Stimulated activated CD4-positive, alpha-beta T cell treated with anti-CD3 and anti-CD28 coated beads, Interleukin-1b, Interleukin-23, amount 100 ng/mL, for 1 hour (primary cell): Measurements from ENCODE around the gene SLC38A4.
"Not testable (repeated sequence)": the region's sequence is repeated elsewhere in the genome, so short reads cannot be mapped to it uniquely, and the experiment has no call there.

Experiments
- DNase-seq, 2 donors: peaks; one replicate each; pipeline ENCODE4 v3.0.0-alpha.2; 2020; ENCODE audit warnings: low read depth in 2 of 2

Gene SLC38A4

DNA sequence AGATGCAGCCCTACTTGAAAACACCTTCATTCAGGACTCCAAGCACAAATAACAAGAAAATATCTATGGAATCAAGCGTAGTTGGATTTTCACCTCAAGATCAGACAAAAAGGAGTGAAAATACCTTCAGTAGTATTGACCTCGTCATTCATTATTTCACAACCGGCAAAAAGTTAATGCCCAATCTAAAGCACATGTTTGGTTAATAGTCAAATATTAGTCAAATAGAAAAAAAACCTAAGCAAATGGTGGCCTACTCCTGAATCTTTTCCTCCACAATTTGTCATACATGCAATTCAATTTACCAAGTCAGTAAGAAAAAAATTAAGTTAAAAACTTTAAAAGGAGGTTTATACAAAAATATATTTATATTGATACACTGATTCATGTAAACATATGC lies 50.0 kb downstream of the SLC38A4 start:
- DNase-seq: no peak

DNA sequence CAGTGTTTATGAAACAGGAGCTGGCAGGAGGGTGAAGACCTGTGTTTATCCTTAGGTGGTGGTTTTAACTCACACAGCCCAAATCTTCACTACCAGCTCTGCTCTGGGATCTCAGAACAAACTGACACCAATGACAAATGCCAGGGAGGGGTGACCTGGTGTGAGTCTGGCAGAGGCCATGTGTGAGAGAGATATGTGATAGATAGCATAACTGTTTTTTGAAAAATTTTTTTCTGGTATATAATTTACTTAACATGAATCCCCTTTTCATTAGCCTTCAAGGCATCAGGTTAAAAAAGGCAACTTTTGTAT lies 51.5 kb downstream of the SLC38A4 start:
- no peak for DNase-seq

DNA sequence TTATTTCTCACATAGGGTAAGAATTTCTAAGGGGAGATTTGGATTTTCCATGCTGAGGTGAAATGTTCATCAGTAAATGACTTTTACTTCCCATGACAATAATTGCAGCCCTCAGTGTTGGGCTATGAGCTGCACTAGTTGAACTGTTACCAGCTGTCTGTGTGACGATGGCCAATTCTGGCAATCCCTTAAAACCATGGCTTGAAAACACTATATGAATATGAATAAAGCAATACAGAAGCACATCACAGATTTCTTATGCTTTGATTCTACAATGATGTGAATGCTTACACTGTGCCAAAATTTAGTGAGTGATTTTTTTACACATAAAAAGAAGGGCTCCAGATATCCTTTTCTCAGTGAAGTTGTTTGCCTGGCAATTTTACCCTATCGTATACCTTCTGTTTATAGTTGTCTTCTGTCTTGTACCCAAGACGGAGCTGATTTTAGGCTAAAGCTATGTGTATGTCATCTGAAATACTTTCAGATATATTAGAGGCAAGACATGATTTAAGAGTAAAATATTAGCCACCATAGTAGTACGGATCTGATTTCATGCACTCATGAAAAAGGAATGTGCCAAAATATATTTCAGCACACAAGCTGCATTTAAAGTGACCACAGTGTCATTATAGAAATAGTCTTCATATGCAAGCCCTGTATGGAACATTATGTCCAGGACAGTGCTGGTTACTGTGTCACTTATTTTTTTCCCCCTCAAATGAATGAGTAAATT lies 52.0 kb downstream of the SLC38A4 start:
- DNase-seq: no peak

DNA sequence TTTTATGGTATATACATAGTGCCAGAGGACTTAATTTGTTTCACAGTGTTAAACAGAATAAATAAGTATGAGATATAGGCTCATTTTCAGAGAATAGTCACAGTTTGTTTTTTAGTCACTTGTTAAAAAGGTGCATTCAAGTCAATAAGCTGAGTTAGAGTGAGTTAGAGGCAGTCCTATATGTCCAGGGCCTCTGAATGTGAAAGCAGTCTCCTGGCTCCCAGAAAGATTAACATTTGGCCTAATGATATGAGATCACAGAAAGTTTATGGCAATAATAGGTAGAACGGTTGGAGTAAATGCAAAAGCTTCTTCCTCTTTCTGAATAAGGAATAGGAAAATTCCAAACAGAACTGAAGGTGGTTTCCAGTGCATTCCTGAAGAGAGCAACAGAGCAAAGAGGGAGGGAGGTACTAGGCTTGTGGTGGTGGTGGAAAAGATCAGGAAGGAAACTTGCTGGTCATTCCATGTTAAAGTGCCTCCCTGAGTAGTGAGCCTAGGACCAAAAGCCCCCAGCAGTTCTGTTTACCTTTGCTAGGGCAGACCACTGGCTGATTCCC lies 54.4 kb downstream of the SLC38A4 start:
- DNase-seq: no peak

DNA sequence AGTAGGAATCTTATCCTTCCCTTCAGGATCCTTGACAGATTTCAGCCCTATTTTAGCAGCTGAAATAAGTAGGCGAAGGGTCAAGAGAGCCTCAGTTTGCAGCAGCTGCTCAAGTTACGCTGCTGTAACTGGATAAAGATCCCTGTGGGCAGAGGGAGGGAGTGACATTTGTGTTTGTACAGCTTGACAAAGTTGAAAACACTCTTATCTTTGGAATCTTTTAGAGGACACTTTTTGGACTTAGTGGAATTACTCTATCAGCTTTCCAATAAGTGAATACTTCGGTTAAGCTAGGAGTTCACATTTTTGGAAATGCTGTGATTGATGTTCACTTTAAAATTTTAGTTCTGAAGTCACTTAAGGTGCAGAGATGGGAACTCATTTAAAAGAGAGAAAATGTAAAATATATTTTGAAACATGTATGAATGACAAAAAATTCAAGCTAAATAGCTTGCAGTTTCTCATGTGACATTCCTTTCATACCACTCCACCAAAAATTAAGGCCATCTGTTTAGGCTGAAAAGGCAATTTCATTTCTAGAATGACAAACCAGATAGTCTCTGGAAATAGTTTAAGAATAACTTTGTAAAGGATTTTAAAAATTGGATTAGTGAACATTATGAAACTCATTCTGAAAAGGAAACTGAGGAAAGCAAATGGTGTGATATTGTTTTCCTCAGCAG lies 55.2 kb downstream of the SLC38A4 start:
- no peak for DNase-seq

DNA sequence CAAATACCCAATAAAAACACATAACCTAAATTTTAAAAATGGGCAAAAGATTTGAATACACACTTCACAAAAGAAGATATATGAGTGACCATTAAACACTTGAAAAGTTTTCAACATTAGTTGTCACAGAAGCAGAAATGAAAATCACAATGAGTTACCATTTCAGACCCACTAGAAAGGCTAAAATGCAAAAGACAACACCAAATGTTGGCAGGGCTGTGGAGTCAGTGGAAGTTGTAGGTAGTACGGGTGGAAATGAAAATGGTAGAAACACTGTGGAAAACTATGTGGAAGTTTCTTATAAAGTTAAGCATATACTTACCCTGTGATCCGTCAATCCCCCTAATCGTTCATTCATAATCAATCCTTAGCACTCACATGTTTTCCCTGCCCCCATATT lies 61.8 kb downstream of the SLC38A4 start:
- no peak for DNase-seq

DNA sequence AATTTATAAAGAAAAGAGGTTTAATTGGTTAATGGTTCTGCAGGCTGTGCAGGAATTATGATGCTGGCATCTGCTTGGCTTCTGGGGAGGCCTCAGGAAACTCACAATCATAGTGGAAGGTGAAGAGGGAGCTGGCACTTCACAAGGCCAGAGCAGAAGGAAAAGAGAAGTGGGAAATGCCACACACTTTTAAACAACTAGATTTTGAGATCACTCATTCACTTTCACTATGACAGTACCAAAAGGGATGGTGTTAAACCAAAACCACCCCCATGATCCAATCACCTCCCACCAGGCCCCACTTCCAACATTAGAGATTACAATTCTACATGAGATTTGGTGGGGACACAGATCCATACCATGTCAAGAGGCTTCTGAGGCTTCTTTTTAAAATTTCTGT lies 62.6 kb downstream of the SLC38A4 start:
- no peak for DNase-seq

DNA sequence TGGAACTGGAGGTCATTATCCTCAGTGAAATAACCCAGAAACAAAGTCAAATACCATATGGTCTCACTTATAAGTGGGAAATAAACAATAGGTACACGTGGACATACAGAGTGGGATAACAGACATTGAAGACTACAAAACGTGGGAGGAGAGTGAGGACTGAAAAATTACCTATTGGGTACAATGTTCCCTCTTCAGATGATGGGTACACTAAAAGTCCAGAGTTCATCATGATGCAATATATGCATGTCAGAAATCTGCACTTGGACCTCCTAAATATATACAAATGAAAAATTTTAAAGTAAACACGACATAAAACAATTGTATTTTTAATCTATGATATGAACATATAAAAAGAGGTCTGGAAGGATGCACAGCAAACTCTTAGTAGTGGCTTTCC lies 71.2 kb downstream of the SLC38A4 start:
- no peak for DNase-seq

DNA sequence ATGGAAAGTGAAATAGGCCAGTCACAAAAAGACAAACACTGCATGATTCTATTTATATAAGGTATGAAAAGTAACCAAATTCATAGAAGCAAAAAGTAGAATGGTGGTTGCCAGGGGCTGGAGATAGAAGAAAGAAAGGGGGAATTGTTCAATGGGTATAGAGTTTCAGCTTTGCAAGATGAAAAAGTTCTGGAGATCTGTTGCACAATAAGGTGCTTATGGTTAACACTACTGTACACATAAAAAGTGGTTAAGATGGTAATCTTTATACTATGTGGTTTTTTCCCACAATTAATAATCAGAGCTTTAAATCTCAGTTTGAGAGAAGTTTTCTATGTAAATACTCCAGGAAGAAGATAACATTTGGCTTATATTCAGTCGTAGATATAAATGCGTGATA lies 73.4 kb downstream of the SLC38A4 start:
- DNase-seq: no peak

DNA sequence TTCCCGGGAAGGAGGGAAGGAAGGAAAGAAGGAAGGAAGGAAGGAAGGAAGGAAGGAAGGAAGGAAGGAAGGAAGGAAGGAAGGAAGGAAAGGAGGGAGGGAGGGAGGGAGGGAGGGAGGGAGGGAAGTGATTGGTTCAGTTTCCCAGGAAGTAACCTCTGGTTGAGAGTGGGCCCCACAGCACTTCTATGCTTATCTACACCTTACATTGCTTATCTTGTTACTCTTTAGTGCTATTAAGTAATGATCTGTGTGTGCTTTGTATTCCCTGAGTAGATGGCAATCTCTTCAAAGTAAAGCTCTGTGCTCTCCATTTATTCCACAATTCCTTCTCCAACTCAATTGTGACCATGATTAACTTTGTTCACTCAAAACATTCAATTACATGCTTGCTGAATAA lies 74.6 kb downstream of the SLC38A4 start:
- no peak for DNase-seq

DNA sequence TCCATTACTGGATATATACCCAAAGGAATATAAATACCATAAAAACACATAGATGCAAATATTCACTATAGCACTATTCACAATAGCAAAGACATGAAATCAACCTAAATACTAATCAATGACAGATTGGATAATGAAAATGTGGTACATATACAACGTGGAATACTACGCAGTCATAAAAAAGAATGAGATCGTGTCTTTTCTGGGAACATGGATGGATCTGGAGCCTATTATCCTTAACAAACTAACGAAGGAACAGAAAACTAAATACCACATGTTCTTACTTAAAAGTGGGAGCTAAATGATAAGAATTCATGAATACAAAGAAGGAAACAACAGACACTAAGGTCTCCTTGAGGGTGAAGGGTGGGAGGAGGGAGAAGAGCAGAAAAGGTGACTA lies 76.5 kb downstream of the SLC38A4 start:
- DNase-seq: no peak

DNA sequence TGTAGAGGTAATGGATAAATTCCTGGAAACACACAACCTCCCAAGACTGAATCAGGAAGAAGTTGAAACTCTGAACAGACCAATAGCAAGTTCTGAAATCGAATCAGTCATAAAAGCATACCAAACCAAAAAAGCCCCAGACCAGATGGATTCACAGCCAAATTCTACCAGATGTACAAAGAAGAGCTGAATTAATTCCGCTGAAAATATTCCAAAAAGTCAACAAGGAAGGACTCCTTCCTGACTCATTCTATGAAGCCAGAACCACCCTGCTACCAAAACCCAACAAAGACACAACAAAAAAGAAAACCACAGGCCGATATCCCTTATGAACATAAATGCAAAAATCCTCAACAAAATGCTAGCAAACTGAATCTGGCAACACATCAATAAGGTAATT lies 81.5 kb downstream of the SLC38A4 start:
- no peak for DNase-seq

DNA sequence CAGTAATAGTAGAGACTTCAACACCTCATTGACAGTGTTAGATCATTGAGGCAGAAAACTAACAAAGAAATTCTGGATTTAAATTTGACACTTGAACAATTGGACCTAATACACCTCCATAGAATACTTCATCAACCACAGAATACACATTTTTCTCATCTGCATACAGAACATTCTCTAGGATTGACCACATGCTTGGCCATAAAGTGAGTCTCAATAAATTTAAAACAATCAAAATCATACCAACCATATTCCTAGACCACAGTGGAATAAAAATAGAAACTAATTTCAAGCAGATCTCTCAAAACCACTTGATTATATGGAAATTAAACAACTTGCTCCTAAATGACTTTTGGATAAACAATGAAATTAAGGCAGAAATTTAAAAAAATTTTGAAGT lies 82.3 kb downstream of the SLC38A4 start:
- no peak for DNase-seq

DNA sequence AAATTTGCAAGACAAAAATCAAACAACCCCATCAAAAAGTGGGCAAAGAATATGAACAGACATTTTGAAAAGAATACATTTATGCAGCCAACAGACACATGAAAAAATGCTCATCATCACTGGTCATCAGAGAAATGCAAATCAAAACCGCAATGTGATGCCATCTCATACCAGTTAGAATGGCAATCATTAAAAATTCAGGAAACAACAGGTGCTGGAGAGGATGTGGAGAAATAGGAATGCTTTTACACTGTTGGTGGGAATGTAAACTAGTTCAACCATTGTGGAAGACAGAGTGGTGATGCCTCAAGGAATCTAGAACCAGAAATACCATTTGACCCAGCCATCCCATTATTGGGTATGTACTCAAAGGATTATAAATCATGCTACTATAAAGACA lies 83.5 kb downstream of the SLC38A4 start:
- not testable (repeated sequence) for DNase-seq

DNA sequence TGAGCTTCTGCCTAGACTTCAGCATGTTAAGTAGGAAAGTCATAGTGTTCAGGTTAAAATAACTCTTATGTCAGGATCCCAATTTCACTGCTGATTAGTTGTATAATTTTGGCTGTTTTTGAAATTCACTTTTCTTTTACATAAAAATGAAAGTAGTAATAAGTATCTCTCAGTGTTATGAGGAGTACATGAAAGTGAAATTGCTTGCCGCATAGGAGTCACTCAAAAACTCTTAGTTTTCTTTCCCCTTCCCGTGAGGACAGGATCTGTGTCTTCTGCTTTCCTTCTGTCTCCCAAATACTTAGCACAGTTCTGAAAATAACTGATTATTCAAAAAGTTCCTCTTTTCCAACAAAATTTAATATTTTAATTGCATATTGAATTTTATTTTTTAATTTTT lies 100.5 kb downstream of the SLC38A4 start:
- DNase-seq: no peak

DNA sequence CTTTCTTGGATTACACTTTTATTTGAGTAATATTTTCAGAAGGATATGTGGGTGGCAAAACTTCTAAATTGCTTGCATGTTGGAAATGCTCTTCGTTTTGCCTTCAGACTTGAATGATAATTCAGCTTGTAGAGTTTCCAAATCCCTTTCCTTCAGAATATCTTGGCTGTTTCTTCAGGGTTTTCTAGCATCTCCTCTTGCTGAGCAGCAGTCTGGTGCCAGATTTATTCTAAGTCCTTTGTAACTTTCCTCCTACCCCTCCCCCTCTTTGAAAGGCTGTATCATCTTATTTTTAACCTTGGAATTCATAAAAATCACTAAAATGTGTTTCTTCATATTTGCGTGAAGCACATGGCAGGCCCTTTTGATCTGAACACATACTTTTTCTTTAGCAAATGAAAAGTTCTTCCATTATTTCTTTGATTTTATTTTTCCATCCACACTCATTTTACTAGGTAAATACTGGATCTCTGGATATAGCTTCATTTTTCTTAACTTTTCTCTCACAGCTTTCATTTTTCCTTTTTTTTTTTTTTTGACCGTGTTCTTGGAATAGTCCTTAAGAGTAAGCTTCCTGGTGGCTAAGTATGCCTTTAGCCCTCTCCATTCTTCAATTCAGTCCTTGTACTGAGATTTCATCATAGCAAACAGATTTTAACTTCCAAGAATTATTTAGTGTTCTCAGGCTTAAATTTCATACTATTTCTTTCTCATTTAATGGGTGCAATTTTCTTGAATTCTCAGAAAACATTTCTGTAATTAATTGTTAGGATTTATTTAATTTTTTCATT lies 102.0 kb downstream of the SLC38A4 start:
- DNase-seq: no peak

DNA sequence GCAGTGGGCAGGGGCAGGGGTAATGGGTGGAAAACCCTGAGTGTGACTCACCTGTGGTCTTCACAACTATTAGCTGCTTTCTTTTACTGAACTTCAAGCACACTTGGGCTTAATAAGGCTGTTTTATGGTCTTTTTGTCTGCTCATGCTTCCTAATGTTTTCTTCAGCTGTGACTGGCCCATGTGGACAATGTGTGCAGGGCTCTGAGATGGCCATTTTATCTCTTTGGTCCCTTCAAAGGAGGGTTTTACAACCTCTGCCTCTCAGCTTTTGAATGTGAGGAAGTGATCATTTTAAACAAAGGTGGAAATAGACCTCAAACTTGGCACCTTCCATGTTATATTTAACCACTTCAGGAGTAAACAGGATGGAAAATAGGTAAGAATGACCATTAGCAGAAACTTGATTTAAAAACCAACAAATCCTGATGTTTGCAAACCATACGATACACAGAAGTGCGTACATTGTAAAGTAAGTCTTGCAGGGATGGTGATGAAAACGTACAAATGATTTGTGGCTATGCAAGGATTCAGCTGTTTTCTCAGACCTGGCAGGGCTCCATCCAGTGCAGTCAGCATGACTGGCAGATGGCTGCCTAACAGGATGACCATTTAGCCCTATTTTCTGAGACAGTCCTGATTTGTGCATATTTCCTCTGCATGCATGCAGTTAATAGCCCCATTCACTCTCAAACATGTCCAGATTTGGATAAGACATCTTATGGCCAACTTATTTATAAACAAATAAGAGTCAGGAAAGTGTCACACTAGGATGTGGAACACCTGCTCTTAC lies 103.2 kb downstream of the SLC38A4 start:
- DNase-seq: no peak

DNA sequence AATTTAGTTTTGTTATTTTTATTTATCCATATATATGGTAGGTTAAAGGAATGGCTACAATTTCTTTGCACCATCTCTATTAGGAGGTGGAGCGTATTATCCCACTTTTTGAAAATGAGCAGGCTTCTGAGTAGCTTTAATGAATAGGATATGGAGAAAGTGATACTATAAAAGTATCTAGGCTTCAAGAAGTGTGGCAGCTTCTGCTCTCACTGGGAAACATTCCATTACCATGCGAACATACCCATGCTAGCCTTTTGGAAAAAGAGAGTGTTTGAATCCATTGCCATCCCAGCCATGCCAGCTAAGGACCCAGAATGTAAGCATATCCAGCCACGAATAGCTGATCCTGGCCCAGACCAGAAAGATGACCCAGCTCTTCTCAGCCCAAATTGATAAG lies 107.3 kb downstream of the SLC38A4 start:
- no peak for DNase-seq

DNA sequence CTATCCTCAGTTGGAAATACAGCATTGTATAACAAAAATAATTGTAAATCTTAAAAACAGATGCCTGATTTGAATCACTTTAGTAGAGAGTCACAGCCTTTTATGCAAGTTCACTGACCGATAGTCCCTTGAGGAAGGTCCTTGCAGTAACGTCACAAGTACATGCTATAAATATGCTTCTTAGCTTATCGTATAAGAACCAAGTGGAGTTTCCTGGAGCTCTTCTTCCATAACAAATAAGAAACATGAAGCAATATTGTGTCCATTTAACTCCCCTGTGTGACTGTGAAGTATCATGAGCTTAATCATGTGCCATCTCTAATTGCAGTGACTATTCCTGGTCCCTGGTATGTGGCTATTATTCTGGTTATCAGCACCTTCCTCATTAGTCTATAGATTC lies 107.9 kb downstream of the SLC38A4 start:
- no peak for DNase-seq

DNA sequence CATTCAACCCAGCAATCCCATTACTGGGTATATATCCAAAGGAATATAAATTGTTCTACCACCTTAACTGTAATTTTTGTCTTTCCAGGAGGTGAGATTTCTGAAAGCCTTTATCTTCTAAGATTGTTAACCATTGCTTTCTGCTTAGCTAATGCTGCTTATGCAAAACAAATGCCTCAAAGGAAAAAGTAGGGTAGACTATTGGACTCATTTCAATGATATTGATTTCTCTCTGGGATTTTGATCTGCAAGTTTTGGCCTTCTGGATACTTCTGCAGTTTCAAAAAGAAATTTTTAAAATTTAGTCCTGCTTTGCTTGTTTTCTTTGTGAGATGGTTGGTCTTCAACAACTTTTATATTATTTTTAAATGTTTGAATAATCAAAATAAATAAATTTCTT lies 108.6 kb downstream of the SLC38A4 start:
- DNase-seq: no peak
